ENCODE measurements around the gene AMTN.
"Not testable (repeated sequence)": the region's sequence is repeated elsewhere in the genome, so short reads cannot be mapped to it uniquely, and the experiment has no call there.

The AMTN gene, protein sequence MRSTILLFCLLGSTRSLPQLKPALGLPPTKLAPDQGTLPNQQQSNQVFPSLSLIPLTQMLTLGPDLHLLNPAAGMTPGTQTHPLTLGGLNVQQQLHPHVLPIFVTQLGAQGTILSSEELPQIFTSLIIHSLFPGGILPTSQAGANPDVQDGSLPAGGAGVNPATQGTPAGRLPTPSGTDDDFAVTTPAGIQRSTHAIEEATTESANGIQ

DNA sequence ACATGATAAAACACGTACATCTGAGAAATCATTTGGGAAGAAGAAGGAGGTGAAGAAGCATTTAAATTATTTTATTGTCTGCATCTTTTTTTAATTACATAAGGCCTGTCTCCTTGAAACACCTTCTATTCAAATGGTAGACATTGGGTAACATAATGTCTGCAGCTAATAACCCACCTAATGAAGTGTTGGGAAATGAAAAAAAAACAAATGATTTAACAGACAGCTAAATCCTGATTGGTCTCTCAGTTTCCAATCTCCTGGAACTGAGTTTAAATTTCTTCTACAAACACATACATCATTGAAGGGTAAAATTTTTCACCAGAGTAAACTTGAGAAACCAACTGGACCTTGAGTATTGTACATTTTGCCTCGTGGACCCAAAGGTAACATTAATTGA lies at the start of gene AMTN:
AMTN (plus strand) TSS at position 301 of the 400 bp plus-strand sequence. CDS start 209 bp downstream, outside the sequence.
- no peak for DNase-seq

- no peak for DNase-seq
Observed at GRCh38 chr4:70471897-70472296, 46.5 kb upstream of the AMTN start, which contains the start of gene MUC7. Gene MUC7 (plus strand): TSS chr4:70472197. CDS start chr4:70474022, 1,825 bp downstream.

- no peak for DNase-seq
Observed at GRCh38 chr4:70473679-70474078, 44.7 kb upstream of the AMTN start.

DNA sequence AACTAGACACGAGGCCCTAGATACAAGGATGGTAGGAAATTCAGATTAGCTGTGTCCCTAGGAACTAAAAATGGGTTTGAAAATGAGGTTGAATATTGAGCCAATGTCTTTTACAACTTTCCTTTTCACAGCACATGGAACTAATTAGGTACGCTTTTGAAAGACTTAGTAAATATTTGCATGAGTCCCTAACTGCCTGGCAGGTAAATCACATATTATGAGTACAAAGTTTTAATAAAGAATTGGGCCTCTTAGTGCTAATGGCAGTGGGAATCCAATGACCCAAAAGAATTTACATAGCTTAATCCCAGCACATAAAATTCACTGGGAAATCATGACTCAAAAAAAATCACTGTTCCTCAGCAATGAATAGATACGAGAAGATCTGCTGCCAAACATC lies 29.6 kb upstream of the AMTN start:
- no peak for DNase-seq

GRCh38 chr4:70496231-70496630 lies 22.1 kb upstream of the AMTN start:
- no peak for DNase-seq

- DNase-seq = not testable (repeated sequence)
Observed at GRCh38 chr4:70501838-70502237, 16.5 kb upstream of the AMTN start.

DNA sequence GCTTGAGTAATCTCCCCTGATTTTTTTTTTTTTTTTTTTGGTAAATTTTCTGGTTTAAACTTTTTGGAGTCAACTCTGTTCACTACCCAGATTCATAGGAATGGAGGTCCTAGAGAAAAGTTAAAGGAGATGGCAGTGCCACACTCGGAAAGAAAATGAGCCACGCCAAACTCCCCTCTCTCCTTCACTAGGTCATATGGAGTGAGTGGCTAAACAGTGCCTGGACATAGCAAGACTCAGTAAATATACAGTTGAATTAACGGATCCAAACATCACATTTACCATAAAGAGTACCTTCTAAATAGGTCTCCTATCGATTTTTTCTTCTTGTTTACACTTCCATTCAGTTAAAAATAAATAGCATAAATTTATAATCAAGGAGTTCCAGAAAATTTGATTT lies 13.6 kb upstream of the AMTN start:
- no peak for DNase-seq

DNA sequence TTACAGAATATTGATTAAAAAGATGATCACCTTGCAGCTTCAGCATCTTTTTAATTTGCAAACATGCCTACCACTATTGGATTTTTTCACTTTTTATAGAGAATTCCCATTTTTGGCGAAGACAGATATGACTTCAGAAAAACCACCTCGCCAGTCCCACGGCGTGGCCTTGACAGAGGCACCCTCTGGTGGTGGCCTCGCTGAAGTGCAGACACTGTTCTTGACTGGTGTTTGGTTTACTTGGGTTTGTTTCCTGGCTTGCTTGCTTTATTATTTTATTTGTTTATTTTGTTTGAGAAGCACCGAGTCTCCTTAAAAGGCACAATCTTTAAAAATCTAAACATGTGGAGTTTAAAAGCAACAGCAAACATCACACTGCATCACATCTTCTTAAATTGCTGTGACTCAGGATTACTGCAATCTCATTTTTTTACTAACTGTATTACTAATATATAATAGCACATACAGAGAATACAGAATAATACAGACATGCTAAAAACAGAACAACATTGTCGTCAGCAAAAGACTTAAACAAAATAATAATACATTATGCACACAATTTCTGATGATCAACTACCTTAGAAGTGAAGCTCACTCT lies 13.1 kb upstream of the AMTN start:
- peak; percentile 24 for DNase-seq

- DNase-seq = no peak
Observed at GRCh38 chr4:70508801-70509200, 9.6 kb upstream of the AMTN start.

DNA sequence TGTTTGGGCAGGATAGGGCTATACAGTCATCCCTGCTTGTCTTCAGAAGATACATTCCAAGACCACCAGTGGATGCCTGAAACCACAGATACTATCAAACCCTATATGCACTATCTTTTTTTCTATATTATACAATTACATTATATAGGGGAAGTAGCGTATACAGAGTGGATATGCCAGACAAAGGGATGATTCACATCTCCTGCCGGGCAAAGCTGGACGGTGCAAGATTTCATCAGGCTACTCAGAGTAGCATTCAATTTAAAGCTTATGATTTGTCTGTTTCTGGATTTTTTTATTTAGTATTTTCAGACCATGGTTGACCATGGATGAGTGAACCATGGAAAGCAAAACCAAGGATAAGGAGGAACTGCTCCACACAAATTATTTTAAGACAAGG lies 7.0 kb upstream of the AMTN start:
- no peak for DNase-seq

DNA sequence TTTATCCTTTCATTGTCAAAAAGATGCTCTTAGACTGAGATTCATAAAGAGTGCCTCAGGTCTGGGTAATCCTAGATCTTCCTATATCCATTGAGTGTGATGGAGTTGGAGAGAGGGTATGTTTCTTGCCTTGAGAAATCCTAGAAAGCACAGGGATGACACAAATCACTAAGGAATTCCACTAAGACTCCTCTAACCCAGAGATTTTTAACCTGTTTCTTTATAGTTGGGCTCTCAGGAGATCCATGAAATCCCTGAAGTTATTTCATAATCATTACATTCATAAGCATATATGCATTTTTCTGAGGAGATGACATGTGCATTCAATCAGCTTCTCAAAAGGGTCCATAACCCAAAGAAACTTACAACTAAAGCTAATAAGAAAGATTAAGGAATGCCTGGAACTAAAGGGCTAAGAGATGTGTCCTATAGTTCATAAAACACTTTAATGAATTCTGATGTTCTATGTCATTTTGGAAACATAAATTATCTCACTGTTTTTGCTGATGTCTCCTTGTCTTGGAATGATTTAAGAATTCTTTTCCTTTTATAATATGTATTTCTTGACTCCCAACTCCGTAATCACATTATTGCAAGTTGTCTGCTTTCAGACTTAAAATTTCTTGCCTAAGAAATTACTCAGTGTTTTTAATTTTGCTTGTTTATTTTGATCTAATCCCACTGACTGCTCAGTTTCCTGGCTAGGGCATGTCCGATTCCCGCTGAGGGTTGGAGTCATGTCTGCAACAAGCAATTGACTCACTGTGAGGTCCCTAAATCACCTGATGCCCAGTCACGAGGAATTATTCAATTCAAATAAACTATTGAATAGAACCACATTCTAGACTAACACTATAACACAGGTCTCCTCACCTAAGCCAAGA lies 2.8 kb upstream of the AMTN start:
- no peak for DNase-seq

- DNase-seq = no peak
Observed at GRCh38 chr4:70518716-70519115, 347 bp downstream of the AMTN start.

DNA sequence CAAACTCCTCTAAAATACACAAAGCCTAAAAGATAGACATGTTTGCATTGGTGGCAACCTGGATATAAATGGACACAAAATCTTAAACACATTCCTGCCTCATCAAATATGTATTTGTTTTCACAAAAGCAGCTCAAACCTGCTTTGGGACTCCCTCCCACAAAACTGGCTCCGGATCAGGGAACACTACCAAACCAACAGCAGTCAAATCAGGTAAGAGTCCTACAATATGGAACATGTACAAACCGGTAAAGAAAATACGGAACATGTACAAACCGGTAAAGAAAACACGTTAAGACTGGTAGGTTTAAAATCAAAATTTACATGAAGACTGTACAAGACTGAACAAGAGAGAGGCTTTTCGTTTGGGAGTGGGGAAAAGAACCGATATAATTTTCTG lies 4.3 kb downstream of the AMTN start:
- no peak for DNase-seq

- DNase-seq = no peak
Observed at GRCh38 chr4:70530997-70531396, 12.6 kb downstream of the AMTN start.

- DNase-seq = no peak
Observed at GRCh38 chr4:70531981-70532380, 13.6 kb downstream of the AMTN start.

- no peak for DNase-seq
Observed at GRCh38 chr4:70533211-70533610, 14.8 kb downstream of the AMTN start.

DNA sequence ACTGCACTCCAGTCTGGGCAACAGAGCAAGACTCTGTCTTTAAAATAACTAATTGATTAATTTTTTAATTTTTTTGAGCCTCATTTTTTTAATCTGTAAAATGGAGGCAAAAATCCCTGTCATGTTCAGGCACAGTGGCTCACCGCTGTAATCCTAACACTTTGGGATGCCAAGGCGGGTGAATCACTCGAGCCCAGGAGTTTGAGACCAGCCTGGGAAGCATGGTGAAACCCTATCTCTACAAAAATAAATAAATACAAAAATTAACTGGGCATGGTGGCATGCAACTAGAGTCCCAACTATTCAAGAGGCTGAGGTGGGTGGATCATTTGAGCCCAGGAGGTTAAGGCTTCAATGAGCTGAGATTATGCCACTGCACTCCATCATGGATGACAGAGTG lies 15.4 kb downstream of the AMTN start:
- DNase-seq = no peak

DNA sequence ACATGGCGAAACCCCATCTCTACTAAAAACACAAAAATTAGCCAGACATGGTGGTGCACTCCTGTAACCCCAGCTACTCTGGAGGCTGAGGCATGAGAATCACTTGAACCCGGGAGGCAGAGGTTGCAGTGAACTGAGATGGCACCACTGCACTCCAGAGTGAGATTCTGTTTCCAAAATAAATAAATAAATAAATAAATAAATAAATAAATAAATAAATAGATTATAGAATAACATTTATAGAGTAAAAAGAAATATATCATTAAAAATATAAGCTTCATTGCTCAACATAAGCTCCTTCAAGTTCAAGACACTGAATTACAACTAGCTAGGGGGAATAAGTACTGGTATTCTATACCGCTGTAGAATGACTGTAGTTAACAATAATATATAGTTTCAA lies 16.5 kb downstream of the AMTN start:
- DNase-seq = not testable (repeated sequence)

DNA sequence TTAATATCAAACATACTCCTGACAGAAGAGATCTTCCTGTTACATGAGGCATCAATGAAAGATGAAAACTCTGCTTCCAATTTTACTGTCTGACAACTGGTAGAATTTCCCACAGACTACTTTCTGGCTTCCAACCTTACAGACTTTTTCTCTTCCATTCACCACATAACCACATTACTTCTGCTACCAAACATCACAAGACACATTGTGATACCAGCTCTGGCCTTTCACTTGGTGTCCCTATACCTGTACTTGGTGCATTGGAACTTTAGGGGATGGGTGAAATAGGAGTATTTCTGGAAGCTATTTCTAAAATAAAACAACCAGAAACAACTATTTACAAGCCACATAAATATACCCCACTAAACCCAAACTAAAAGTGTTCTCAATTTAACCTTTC lies 20.5 kb downstream of the AMTN start:
- no peak for DNase-seq

- DNase-seq = no peak
Observed at GRCh38 chr4:70544279-70544868, 26.0 kb downstream of the AMTN start.

GRCh38 chr4:70556856-70557255 lies 38.5 kb downstream of the AMTN start:
- no peak for DNase-seq

DNA sequence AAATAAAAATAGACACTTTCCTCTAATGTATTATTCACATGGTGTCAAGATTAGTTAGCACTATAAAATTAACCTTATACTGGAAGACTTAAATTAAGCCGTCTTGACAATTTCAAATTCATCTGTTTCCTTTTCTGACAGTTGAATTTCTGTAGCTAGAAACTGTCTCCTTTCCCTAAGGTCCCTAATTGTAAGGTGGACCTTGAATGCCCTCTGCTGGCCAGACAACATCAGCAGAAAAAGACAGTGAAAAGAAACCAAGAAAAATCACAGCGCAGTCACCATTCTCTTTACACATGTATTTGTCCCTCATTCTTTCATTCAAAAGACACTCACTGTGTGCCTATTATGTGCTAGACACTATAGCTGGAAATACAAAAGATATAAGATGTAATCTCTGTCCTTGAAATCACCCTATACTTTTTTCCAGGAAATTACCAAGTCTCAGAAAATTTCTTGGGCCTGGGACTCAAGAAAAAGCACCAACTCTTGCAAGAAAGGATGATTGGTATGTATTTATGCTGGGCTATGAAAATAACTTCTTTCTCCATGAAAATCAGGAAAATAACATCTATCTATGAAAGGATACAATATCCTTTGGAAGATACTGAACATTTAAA lies 41.0 kb downstream of the AMTN start:
- no peak for DNase-seq

DNA sequence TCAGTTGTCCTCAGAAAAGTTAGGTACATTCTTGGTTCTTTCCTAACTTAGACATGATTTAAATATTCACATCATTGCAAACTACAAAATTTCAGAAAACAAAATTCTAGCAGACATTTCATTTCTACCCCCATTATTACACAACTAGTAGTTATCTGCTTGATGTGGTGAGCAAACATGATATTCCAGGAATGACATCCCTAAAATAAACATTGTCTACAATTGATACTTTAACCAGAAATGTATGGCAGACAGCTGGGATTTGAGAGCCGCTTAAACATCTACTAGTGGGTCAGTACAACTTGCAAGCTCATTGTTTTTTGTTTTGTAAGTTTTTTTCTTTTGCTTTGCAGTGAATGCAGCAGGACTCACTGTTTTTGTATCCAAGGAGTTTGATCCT lies 41.6 kb downstream of the AMTN start:
- DNase-seq = no peak
